NCI-H2227 (cell line): ENCODE results near the gene ZNF33A.
"Not testable (repeated sequence)": the region's sequence is repeated elsewhere in the genome, so short reads cannot be mapped to it uniquely, and the experiment has no call there.

Experiments used
- DNase-seq: peaks from one replicate; lab custom pipeline; 2025; ENCODE audit not compliant: unreplicated experiment; lab: John Stamatoyannopoulos, UW

The ZNF33A gene

DNA sequence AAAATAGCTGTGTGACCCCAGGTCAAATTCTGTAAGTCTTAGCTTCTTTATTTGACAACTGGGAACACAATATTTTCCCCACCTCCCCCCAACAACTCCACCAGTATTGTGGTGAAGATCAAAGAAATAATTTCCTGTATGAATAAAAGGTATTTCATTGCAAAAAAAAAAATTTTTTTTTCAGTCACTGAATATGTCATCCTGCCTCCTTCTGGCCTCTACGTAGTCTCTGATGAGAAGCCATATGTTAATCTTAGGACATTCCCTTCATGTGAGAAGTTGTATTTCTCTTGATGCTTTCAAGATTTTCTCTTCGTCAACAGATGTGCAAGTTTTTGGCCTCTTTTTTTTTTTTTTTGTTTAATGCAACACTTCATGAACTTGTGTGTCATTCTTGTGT, 33.0 kb downstream of the ZNF33A start:
- no peak for DNase-seq

DNA sequence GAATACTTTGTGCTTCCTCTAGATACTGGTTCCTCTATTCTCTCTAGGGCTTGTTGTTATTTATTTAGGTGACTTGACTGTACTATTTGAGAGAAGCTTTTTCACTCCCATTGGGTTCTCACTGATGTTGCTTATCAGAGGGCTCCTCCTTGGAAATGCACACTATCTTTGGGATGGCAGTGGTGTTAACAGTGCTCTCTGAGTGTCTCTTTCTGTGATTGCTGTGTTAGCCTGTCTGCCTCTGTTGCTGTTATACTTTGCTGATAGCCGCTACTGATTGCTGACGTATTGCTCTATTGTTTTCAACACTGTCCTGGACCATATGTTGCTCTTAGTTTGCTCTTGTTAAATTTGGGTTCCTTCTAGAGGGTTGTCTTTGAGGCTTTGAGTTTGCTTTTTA, 34.7 kb downstream of the ZNF33A start:
- DNase-seq = no peak

DNA sequence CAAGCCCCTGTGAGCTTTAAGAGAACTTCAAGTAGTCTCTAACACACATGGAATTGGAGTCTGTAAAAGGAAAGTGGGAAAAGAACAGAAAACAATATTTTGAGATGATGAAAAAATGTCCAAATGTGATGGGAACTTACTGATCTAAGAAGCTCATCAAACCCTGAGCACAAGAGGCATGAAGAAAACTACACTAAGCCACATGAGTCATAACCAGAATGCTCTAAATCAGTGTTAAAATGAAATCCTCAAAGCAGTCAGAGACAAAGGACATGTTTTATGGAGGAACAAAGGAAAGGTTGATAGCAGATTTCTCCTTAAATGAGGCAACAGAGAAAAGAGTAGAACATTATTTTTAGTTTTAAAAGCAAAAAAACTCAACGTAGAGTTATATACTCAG, 37.2 kb downstream of the ZNF33A start:
- DNase-seq = no peak

DNA sequence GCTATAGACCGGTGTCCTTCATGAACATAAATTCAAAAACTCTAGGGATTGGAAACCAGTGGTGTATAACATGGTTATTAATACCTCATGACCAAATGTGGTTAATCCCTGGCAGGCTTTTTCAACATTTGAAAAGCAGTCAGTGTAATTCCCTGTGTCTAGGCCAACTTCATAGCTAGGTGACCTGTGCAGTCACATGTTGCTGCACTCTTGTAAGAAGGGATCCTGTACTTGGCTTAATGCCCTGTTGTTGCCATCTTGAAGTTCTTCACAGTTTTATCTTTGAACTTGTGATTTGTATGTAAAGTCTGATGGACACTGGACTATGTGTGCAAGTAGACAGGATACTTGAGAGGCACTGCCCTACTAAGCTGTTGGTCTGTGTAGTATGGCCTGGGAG, 39.7 kb downstream of the ZNF33A start:
- no peak for DNase-seq

DNA sequence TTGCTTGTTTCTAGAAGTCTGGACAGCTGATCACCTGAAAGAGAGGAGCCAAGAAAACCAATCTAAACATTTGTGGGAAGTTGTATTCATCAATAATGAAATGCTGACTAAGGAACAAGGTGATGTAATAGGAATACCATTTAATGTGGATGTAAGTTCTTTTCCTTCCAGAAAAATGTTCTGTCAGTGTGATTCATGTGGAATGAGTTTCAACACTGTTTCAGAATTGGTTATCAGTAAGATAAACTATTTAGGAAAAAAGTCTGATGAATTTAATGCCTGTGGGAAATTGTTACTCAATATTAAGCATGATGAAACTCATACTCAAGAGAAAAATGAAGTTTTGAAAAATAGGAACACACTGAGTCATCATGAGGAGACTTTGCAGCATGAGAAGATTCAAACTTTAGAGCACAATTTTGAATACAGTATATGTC, 43.9 kb downstream of the ZNF33A start:
- no peak for DNase-seq

DNA sequence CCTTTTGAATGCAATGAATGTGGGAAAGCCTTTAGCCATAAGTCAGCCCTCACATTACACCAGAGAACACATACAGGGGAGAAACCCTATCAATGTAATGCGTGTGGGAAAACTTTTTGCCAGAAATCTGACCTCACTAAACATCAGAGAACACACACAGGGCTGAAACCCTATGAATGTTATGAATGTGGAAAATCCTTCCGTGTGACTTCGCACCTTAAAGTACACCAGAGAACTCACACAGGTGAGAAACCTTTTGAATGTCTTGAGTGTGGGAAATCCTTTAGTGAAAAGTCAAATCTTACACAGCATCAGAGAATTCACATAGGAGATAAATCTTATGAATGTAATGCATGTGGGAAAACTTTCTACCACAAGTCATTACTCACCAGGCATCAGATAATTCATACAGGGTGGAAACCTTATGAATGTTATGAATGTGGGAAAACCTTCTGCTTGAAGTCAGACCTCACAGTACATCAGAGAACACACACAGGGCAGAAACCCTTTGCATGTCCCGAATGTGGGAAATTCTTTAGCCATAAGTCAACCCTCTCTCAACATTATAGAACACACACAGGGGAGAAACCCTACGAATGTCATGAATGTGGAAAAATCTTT, 44.9 kb downstream of the ZNF33A start:
- DNase-seq = not testable (repeated sequence)

DNA sequence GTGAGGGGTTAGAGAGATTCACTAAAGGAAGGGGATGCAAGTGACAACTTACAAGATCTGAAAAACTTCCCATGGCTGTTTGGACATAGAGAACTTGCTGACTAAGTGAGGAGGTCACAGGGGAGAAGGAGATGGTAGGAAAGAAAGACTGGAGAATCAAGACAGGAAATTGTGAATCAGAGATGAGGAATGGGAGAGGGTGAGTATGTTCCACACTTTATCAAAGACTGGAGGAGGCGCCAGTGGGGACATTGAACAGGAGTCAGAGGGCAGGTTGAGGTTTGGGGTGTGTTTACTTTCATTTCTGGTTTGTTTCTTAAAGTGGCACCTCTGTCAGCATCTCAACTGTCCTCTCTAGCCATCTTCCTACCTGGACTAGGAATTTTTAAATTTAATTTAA, 59.2 kb downstream of the ZNF33A start:
- DNase-seq = not testable (repeated sequence)

DNA sequence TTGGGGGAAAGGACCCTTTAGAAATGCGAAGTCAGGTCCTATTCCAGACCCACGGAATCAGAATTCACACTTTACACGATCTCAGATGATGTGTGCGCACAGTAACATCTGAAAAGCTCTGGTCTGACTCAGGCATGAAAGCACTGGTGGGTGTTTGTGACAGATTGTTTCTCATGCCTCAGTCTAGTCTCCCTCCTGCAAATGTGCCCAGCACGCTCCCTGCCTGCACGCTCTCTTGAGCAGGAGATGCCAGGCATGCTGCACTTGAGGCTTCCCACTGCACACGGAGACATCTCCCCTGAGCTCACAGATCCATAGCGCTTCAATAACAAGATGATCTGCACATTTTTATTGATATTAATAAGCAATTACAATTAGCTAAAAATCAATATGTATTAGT, 60.0 kb downstream of the ZNF33A start:
- DNase-seq = no peak

DNA sequence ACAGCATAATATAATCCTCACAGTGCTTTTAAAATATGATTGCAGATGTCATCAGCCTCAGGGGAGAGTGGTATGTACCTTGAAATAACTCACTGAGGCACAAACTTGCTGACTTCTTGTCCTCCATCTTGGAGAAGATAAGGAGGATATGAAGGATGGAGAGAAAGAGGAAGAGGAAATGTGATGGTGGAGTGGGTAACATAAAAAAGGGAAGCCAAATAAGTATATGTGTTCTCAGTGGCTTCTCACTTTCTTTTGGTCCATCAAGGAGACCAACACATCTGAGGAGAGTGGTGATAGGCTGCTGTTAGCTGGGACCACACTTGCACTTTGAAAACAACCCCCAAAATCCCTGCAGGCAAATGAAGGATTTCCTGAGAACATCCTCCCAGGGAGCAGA, 62.1 kb downstream of the ZNF33A start:
- DNase-seq = no peak

DNA sequence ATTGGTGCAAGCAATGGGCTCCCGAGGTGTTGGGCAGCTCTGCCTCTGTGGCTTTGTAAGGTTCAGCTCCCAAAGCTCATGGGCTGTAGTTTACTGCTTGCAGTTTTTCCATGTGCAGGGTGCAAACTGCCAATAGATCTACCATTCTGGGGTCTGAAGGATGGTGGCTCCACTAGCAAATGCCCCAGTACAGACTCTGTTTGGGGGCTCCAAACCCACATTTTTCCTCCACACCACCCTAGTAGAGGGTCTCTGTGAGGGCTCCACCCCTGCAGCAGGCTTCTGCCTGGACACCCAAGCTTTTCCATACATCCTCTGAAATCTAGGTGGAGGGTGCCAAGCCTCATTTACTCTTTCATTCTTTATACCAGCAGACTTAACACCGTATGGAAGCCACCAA, 66.2 kb downstream of the ZNF33A start:
- no peak for DNase-seq

DNA sequence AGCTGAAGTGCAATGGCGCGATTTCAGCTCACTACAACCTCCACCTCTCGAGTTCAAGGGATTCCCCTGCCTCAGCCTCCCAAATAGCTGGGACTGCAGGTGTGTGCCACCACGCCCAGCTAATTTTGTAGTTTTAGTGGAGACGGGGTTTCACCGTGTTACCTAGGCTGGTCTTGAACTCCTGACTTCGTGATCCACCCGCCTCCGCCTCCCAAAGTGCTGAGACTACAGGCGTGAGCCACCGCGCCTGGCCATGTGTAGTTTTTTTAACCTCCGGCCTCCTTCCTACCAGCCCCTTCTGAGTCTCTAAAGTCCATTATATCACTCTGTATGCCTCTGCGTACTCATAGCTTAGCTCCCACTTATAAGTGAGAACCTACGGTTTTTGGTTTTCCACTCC, 82.8 kb downstream of the ZNF33A start:
- DNase-seq = not testable (repeated sequence)

DNA sequence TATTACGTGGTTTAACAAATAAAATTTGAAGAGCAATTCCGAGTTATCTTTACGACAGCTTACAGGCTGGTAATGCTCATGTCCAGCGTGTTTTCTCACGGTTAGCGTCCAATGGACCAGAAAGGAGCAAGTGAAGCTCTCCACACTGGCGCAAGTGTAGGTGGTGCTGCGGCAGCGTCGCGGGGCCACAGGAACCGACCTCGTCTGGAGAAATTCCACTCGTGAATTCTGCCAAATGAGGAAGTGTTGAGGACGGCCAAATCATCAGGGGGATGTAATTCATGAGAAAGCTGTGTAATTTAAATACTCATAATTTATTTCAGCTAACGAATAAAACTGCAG, 83.3 kb downstream of the ZNF33A start:
- DNase-seq = no peak

DNA sequence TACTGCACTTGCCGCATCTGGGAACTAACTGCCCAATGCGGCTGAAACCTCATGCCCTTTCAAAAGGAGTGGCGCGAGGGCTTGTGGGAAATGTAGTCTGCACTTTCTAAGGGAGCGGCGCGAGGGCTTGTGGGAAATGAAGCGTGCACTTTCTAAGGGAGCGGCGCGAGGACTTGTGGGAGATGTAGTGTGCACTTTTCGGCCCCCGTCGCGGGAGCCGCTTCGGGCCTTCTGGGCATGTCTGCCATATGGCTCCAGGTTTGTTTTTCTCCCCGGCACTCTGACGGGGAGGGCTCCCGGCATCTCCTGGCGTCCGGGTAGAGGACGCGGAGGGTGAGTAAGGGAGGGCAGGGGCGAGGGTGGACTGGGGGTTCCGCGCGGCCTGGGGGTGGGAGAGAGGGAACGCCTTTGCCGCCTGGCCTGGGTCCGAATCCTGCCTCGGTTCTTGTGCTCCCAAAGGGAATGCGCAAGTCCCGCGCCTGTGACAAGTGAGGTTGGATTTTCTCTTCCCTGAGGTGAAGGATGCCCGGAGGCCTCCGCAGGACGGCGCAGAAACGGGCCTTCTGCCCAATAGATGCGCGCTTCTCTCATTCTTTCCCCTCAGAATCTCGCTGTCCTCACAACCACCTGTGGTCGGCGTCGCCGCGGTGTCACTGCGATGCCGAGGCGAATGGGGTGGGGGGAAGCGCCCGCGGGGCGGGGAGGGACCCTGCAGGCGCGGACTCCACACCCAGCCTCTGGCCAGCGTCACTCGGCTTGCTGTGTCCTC, 83.9 kb downstream of the ZNF33A start, which contains the start of gene ZNF37A:
Gene ZNF37A (plus strand): TSS at position 180 of the 769 bp plus-strand sequence. CDS start 2,281 bp downstream, outside the sequence.
- DNase-seq = peak; percentile 94

DNA sequence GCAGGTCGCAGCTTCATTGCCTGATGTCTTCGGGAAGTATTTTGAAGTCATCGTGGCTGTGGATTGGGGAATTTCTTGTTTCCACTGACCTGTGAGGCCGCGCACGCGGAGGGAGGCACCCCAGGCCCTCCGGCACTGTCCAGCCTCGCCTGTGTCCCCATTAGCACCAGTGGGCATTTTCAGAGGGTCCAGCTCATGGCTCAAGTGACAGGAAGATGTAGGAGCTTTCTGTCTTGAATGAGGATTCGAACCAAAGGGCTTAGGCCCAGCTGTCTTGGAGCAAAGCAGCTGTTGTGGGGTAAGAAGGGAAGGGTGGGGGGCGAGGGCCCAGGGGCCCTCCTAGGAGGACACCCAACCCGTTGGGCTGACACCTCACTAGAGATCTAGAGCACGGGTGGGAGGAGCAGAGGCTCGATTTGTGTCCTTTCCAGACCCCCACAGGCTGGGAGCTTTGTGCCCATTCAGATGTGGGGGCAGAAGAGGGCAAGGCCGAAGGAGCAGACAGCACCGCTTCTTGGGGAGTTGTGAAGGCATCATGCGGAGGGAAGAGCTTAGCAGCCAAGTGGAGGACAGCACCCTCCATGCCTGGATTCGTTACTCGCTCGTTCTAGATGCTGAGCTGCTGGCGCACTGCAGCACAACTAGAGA, 84.6 kb downstream of the ZNF33A start:
- DNase-seq = no peak

DNA sequence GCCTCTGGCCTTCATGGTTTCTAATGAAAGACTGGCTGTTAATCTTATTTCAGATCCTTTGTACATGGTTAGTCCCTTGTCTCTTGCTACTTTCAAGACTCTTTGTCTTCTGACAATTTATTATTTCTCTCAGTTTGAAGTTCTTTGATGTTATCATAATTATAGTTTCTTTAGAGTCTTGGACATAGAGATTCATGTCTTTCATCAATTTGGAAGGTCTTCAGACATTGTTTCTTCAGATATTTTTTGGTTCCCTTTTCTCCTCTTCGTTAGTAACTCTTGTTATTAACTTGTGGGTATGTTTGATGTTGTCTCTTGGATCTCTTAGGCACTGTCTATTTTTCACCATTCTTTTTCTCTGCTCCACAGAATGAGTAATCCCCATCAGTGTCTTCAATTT, 92.4 kb downstream of the ZNF33A start:
- no peak for DNase-seq

DNA sequence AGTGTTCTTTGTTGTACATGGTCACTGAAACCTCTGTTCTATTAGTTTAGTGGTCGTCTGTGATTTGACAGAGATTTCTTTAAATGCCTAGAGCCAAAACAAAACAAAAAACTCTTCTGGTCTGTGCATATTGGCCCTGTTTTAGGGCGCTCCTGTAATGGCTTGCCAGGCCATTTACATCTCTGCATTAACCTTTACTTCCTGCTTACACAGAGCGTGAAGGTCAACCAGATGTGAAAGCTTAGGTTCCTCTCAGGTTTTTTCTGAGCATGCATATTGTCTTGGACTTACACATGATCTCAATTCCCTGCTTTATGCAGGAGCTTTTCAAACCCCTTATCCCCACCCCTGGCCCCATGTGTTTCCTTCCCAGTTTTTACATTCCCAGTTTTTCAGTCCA, 93.3 kb downstream of the ZNF33A start:
- no peak for DNase-seq

DNA sequence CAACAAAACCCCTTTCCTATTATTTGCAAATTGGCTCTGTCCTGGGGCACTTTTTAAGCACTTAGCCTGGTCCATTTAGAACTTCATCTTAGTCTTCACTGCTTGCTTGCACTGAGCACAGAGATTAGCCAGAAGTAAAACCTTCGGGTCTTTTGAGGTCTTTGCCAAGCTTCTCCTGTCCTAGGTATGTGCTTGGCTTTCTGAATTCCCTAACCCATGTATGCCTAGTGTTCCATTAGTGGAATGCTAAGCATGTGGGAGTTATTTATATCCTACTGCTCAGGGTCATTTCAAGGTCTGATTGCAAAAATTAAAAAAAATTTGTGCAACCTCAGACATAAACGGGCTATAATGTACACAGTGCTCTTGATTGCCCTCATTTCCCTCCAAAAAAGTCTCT, 101.7 kb downstream of the ZNF33A start:
- no peak for DNase-seq
